GM12878 (cell line): ENCODE results near the gene P3H2. TPM values are rescaled to one million over a fixed set of nuclear protein-coding genes. Genes with fewer than 3 reads are reported as not detected.

Experiments used
- ATAC-seq: fragments of 200-7000 bp; cut with Tn5 transposase; 3 replicates; pipeline ENCODE4 v1.9.1; 2020; ENCODE audit warnings: mild to moderate bottlenecking, moderate library complexity
- BruUV-seq: library from RNA; stranded (reverse); fragments of 400-500 nt; replicated peaks from 2 replicates; lab custom pipeline; 2021; lab: Mats Ljungman, UMichigan
- CTCF ChIA-PET: fragments of 300-600 bp; sonication (Branson Sonifier 250); formaldehyde crosslinking; extraction: SDS; loops from one replicate; lab custom pipeline; 2021; ENCODE audit warnings: inconsistent platforms; lab: Yijun Ruan, JAX
- POLR2A ChIA-PET: fragments of 350-600 bp; formaldehyde crosslinking; extraction: SDS; loops from one replicate; lab custom pipeline; 2021; ENCODE audit warnings: inconsistent platforms; lab: Charles Lee
- RAD21 ChIA-PET: fragments of 300-600 bp; sonication (Branson Sonifier 250); formaldehyde crosslinking; loops from one replicate; lab custom pipeline; 2023; ENCODE audit warnings: antibody characterized with exemption; ENCODE audit not compliant: unreplicated experiment; lab: Charles Lee
- SMC1A ChIA-PET: fragments of 300-600 bp; sonication (Branson Sonifier 250); formaldehyde crosslinking; loops from one replicate; lab custom pipeline; 2023; ENCODE audit not compliant: unreplicated experiment, uncharacterized antibody; lab: Charles Lee
- DNase-seq: peaks from one replicate; pipeline ENCODE4 v3.0.0-alpha.2; 2011; ENCODE audit warnings: low read depth, low spot score
- FAIRE-seq: peaks from 3 replicates; lab custom pipeline; 2011; peaks lifted over from hg19 to GRCh38; lab: Jason Lieb, UNC
- H2AFZ ChIP-seq: 2 replicates; pipeline ENCODE4 v1.6.0; 2011; ENCODE audit warnings: low read depth, low read length, control low read depth; ENCODE audit not compliant: control insufficient read depth
- H3K27ac ChIP-seq: 2 replicates; pipeline ENCODE4 v1.5.1; 2011; ENCODE audit warnings: control low read depth; ENCODE audit not compliant: control insufficient read depth, insufficient read depth
- H3K27me3 ChIP-seq, 2 experiments: replicated peaks in 1 of 2; 2 replicates each; pipeline versions ENCODE4 v1.6.0 to v1.6.1; 2011; ENCODE audit warnings: low read length in 1 of 2; ENCODE audit not compliant: control insufficient read depth in 2 of 2, insufficient read depth in 2 of 2
- H3K36me3 ChIP-seq, 2 experiments: 2 replicates each; pipeline ENCODE4 v1.5.1; 2011; ENCODE audit warnings: low read length in 1 of 2; ENCODE audit not compliant: control insufficient read depth in 2 of 2, insufficient read depth in 2 of 2
- H3K4me1 ChIP-seq: 2 replicates; pipeline ENCODE4 v1.6.1; 2011; ENCODE audit warnings: mild to moderate bottlenecking, low read length, moderate library complexity, mixed read lengths; ENCODE audit not compliant: control insufficient read depth, insufficient read depth
- H3K4me2 ChIP-seq: 2 replicates; pipeline ENCODE4 v1.6.0; 2011; ENCODE audit warnings: control low read depth; ENCODE audit not compliant: control insufficient read depth, insufficient read depth
- H3K4me3 ChIP-seq: fragments of 200-600 bp; sonication (generic); 2 replicates; pipeline ENCODE4 v1.5.1; 2016
- H3K79me2 ChIP-seq: 2 replicates; pipeline ENCODE4 v1.6.0; 2011; ENCODE audit warnings: low read length; ENCODE audit not compliant: control insufficient read depth, insufficient read depth
- H3K9ac ChIP-seq: 2 replicates; pipeline ENCODE4 v1.8.0; 2011; ENCODE audit warnings: low read length, control low read depth, mixed read lengths; ENCODE audit not compliant: control insufficient read depth, insufficient read depth
- H3K9me3 ChIP-seq: replicated peaks from 3 replicates; pipeline ENCODE4 v1.5.1; 2011; ENCODE audit warnings: mild to moderate bottlenecking, low read length; ENCODE audit not compliant: control insufficient read depth, insufficient read depth
- H4K20me1 ChIP-seq: 2 replicates; pipeline ENCODE4 v1.6.0; 2011; ENCODE audit not compliant: control insufficient read depth, insufficient read depth
- ASH2L ChIP-seq: fragments of 300-600, 200-600 bp; sonication (generic); IDR thresholded peaks from 2 replicates; pipeline ENCODE4 v1.6.1; 2017; ENCODE audit warnings: low read depth, mild to moderate bottlenecking, borderline replicate concordance
- ATF7 ChIP-seq: fragments of 450-650 bp; IDR thresholded peaks from 2 replicates; pipeline ENCODE4 v1.6.1; 2016; ENCODE audit warnings: low read depth, mild to moderate bottlenecking
- BACH1 ChIP-seq: fragments of 450-650 bp; IDR thresholded peaks from 2 replicates; pipeline ENCODE4 v1.6.1; 2017; ENCODE audit warnings: mild to moderate bottlenecking, borderline replicate concordance
- CREB1 ChIP-seq: IDR thresholded peaks from 2 replicates; pipeline ENCODE4 v1.6.1; 2012; ENCODE audit warnings: low read depth, mild to moderate bottlenecking, inconsistent platforms
- EP300 ChIP-seq, 2 experiments: fragments of 150-350 bp in 1 of 2; IDR thresholded peaks; 2 replicates each; pipeline ENCODE4 v1.6.1; 2011 to 2012; ENCODE audit warnings: low read depth in 2 of 2, low read length in 2 of 2, borderline replicate concordance in 1 of 2, improper control_type of control experiment in 1 of 2, inconsistent platforms in 1 of 2; ENCODE audit not compliant: control insufficient read depth in 1 of 2
- FOS ChIP-seq: IDR thresholded peaks from 3 replicates; pipeline ENCODE4 v1.6.1; 2011; ENCODE audit warnings: borderline replicate concordance; ENCODE audit not compliant: insufficient read length; ENCODE audit errors: extremely low read depth
- FOXK2 ChIP-seq: fragments of 450-650 bp; IDR thresholded peaks from 2 replicates; pipeline ENCODE4 v1.6.1; 2017; ENCODE audit warnings: mild to moderate bottlenecking, moderate library complexity
- GABPA ChIP-seq: IDR thresholded peaks from 2 replicates; pipeline ENCODE4 v1.6.1; 2014; ENCODE audit warnings: antibody characterized with exemption, low read depth, mild to moderate bottlenecking, inconsistent platforms
- HCFC1 ChIP-seq: fragments of 150-350 bp; IDR thresholded peaks from 2 replicates; pipeline ENCODE4 v1.6.1; 2014; ENCODE audit warnings: low read length
- MTA3 ChIP-seq: IDR thresholded peaks from 2 replicates; pipeline ENCODE4 v1.6.1; 2012; ENCODE audit warnings: low read length, inconsistent platforms, borderline replicate concordance
- NR2C2 ChIP-seq: IDR thresholded peaks from 2 replicates; pipeline ENCODE4 v1.6.1; 2011; ENCODE audit warnings: borderline replicate concordance, low read depth; ENCODE audit not compliant: control insufficient read depth, insufficient read length
- RBBP5 ChIP-seq: fragments of 200-600 bp; sonication (generic); conservative IDR thresholded peaks from 2 replicates; pipeline ENCODE4 v1.6.1; 2016
- RCOR1 ChIP-seq: conservative IDR thresholded peaks from 2 replicates; pipeline ENCODE4 v1.6.1; 2012; ENCODE audit warnings: low read depth, low read length, improper control_type of control experiment
- SMAD1 ChIP-seq: fragments of 450-650 bp; IDR thresholded peaks from 2 replicates; pipeline ENCODE4 v1.6.1; 2018; ENCODE audit warnings: mild to moderate bottlenecking, low read depth; ENCODE audit not compliant: partially characterized antibody
- SMARCA5 ChIP-seq: fragments of 450-650 bp; IDR thresholded peaks from 2 replicates; pipeline ENCODE4 v1.6.1; 2017; ENCODE audit warnings: mild to moderate bottlenecking
- SRF ChIP-seq, 2 experiments: IDR thresholded peaks; 2 replicates each; pipeline ENCODE4 v1.6.1; 2011; ENCODE audit warnings: low read depth in 2 of 2, low read length in 2 of 2, mild to moderate bottlenecking in 1 of 2, moderate library complexity in 1 of 2
- ZBTB40 ChIP-seq: fragments of 450-650 bp; IDR thresholded peaks from 2 replicates; pipeline ENCODE4 v1.6.1; 2016; ENCODE audit warnings: mild to moderate bottlenecking, moderate library complexity, borderline replicate concordance
- ZNF24 ChIP-seq: fragments of 450-650 bp; IDR thresholded peaks from 2 replicates; pipeline ENCODE4 v1.6.1; 2017; ENCODE audit warnings: antibody characterized with exemption, mild to moderate bottlenecking
- ZNF274 ChIP-seq: IDR thresholded peaks from one replicate; pipeline ENCODE4 v1.8.0; 2011; ENCODE audit not compliant: insufficient read length, insufficient read depth
- ZZZ3 ChIP-seq: IDR thresholded peaks from 2 replicates; pipeline ENCODE4 v1.6.1; 2011; ENCODE audit warnings: low read depth; ENCODE audit not compliant: control insufficient read depth, insufficient read length
- WGBS: methylation state at CpG from one replicate; pipeline ENCODE4 v1.1.6; 2016; ENCODE audit warnings: low lambda C conversion rate; ENCODE audit not compliant: insufficient replicate concordance, insufficient coverage; ENCODE audit errors: missing lambda C conversion rate; 5-methylcytosine and 5-hydroxymethylcytosine counted together
- in situ Hi-C: fragments of 300-500 bp; cut with MboI; formaldehyde crosslinking; loops from 9 replicates; pipeline ENCODE4 v1.14.3; 2018; ENCODE audit warnings: mixed read lengths
- intact Hi-C: fragments of 100-400 bp; cut with micrococcal nuclease; formaldehyde crosslinking; loops from one replicate; pipeline ENCODE4 v1.14.2; 2022; ENCODE audit not compliant: unreplicated experiment
- polyA plus RNA-seq, 11 experiments: library from polyadenylated mRNA; depleted of rRNA in 4 of 11; unstranded in 6 of 11; stranded (reverse) in 5 of 11; fragments of >200 nt; fragmentation: Nextera tagmentation in 4 of 11; fragmentation: Illumina TruSeq in 1 of 11; extraction: Ambion mirVana in 4 of 11; extraction: Trizol in 1 of 11; gene quantifications; 1 replicate in 1 of 11; 2 replicates in 10 of 11; pipeline versions ENCODE4 v1.2.1 to v1.2.3, GENCODE V29; 2011 to 2016; ENCODE audit warnings: inconsistent platforms in 2 of 11, missing spikeins in 2 of 11, low read depth in 1 of 11
- total RNA-seq, 4 experiments: library from RNA; depleted of rRNA in 3 of 4; stranded (reverse); fragments of >200 nt in 3 of 4; fragmentation: Illumina TruSeq in 1 of 4; extraction: Trizol in 1 of 4; gene quantifications; 2 replicates each; pipeline versions ENCODE4 v1.2.1 to v1.2.3, GENCODE V29; 2013 to 2021

Gene P3H2
- total and polyA plus RNA-seq, 10 of the 15 experiments (the other 5 are each of a cell fraction or from before 2014, with no cell fraction given), result 27.0 to 97.6 (median 83.2) TPM

GRCh38 chr3:190119461-190120268 lies 1.0 kb downstream of the P3H2 start:
- peak overlapping the region; percentile 76 for H3K4me2 ChIP-seq
- in situ Hi-C loops, result no loop called here
- peaks cover 2 to 3% of the 10 kb centered on the region in 2 experiments; a peak in 3 of 4 replicates for H3K27me3 ChIP-seq
- intact Hi-C loops, result loop anchor here (2.0 to 5.0 kb wide), 2 partner anchors 78 to 103 kb away; no protein-coding TSS in a partner anchor
- no peaks in the 10 kb centered on the region for H3K9me3 ChIP-seq
- ChIA-PET RAD21 (interaction anchor here (0.6 to 4.0 kb wide), 16 partner anchors 8 to 152 kb away, joined by 3 to 18 read pairs (median 5); no protein-coding TSS in a partner anchor), CTCF (interaction anchor here (0.8 to 1.7 kb wide), 9 partner anchors 14 to 153 kb away, joined by 3 to 8 read pairs (median 4); no protein-coding TSS in a partner anchor), SMC1A (interaction anchor here (0.8 to 6.0 kb wide), 12 partner anchors 9 to 199 kb away, joined by 3 to 42 read pairs (median 6); no protein-coding TSS in a partner anchor), POLR2A (interaction anchor here (0.9 to 1.8 kb wide), 4 partner anchors 10 to 18 kb away, joined by 3 to 6 read pairs (median 4); no protein-coding TSS in a partner anchor)
- peak overlapping the region; percentile 51; the same call in 1 of the 2 replicates for H3K9ac ChIP-seq
- peaks cover 15% of the 10 kb centered on the region for H3K79me2 ChIP-seq
- peak; percentile 44 for ATAC-seq
- WGBS, result 8% methylated on average over 9 of the region's 9 CpGs
- BruUV-seq, result TSS peak; percentile 69
- peak overlapping the region; percentile 24 for H3K27ac ChIP-seq
- FAIRE-seq, result peak; percentile 68
- peaks cover 4% of the 10 kb centered on the region; the same call in 1 of the 2 replicates for H3K4me1 ChIP-seq
- H2AFZ ChIP-seq, result no peak overlapping the region
- no peak for DNase-seq
- peak overlapping the region; percentile 63 for H3K4me3 ChIP-seq
- H3K36me3 ChIP-seq, result no peaks in the 10 kb centered on the region
- no peaks in the 10 kb centered on the region; the same call in 1 of the 2 replicates for H4K20me1 ChIP-seq
- TF ChIP-seq HCFC1 (no peak), ZBTB40 (no peak), NR2C2 (no peak), EP300 (IDR thresholded peaks at IDR 0.05; ENCODE audit: borderline replicate concordance in 1 of 2, control insufficient read depth in 1 of 2, low read depth in 2 of 2, low read length in 2 of 2) (peak in 1 of 2 experiments; percentile 62; a peak in 1 of 4 replicates), BACH1 (peak; percentile 34; the same call in 1 of the 2 replicates), SRF (IDR thresholded peaks at IDR 0.05; ENCODE audit: low read depth in 2 of 2, low read length in 2 of 2) (no peak), ZNF24 (0 out of 2 replicates have a peak, but pooled peaks have one; percentile 17), MTA3 (no peak), ATF7 (0 out of 2 replicates have a peak, but pooled peaks have one; percentile 27), SMARCA5 (no peak), RCOR1 (no peak), CREB1 (0 out of 2 replicates have a peak, but pooled peaks have one; percentile 7), ZNF274 (no peak), ASH2L (no peak), FOXK2 (no peak), FOS (no peak), GABPA (no peak), SMAD1 (no peak), ZZZ3 (no peak), RBBP5 (no peak)
